GM12865 (cell line): Measurements from ENCODE around the gene SLC25A39.

ENCODE experiments used
- DNase-seq: peaks from one replicate; pipeline ENCODE4 v3.0.0; 2010; ENCODE audit warnings: low read depth
- H3K4me3 ChIP-seq: 2 replicates; pipeline ENCODE4 v1.5.1; 2011; ENCODE audit warnings: mild to moderate bottlenecking, low read depth, low read length, control low read depth
- TF ChIP-seq, protein P1 (sequence below): IDR thresholded peaks from 2 replicates; pipeline ENCODE4 v1.5.1; 2011; ENCODE audit warnings: low read length, control low read depth, low read depth, inconsistent platforms; ENCODE audit not compliant: insufficient read depth; ENCODE audit errors: missing control alignments

SLC25A39 gene

DNA sequence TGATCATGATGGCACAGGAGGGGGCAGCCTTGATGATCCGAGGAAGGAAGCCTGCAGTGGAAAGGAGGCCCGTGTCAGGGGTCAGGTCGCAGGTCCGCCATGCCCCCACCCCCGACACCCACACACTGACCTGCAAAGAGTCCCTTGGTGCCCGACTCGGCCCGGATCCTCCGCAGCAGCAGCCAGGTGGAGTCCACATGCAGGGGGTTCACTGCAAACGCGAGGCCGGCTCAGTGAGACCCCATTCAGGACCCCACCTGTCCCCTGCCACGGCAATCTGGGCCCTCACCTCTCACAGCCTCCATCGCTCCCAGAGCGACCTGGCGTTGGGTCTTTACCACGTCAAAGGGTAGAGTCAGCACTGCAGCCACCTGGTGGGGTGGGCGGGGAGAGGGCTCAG is 4.6 kb downstream of the SLC25A39 start:
- no peak for DNase-seq
- no peak overlapping the region for H3K4me3 ChIP-seq
- TF ChIP-seq, protein P1, sequence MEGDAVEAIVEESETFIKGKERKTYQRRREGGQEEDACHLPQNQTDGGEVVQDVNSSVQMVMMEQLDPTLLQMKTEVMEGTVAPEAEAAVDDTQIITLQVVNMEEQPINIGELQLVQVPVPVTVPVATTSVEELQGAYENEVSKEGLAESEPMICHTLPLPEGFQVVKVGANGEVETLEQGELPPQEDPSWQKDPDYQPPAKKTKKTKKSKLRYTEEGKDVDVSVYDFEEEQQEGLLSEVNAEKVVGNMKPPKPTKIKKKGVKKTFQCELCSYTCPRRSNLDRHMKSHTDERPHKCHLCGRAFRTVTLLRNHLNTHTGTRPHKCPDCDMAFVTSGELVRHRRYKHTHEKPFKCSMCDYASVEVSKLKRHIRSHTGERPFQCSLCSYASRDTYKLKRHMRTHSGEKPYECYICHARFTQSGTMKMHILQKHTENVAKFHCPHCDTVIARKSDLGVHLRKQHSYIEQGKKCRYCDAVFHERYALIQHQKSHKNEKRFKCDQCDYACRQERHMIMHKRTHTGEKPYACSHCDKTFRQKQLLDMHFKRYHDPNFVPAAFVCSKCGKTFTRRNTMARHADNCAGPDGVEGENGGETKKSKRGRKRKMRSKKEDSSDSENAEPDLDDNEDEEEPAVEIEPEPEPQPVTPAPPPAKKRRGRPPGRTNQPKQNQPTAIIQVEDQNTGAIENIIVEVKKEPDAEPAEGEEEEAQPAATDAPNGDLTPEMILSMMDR: no peak

DNA sequence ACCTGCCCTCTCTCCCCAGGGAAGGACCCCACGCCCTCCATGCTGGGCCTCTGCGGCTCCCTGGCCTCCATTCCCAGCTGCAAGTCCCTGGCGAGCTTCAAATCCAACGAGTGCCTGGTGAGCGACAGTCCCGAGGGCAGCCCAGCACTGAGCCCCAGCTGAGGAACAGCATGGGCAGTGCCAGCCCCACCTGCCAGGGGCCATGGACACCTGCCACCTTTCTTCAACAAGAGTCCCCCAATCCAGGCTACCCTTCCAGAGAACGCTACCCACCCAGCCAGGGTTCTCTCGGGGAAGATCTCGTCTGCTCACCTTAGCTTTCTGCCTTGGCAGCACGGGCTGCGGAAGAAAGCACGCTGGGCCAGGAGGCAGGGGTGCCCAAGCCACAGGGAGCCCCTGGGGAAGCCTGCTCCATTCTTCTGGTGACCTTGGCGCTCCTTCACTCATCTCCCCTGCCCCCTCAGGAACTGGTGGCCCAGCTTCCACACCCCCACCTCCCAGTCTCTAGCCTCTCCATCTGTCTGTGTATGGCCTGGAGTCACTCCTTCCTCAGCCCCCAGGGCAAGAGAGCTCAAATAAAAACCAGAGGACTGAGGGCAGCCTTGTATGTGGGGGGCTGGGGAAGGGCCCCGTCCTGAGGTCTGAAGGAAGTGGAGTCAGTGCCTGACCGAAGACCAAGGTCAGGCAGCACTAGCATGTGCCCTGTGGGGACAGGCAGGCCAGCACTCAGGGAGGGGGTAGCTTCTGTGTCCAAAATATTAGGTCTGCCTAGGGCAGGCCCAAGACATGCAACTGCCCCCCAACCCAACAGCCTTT is 6.3 kb downstream of the SLC25A39 start:
- no peak overlapping the region for H3K4me3 ChIP-seq
- TF ChIP-seq, protein P1: no peak
- DNase-seq: no peak

DNA sequence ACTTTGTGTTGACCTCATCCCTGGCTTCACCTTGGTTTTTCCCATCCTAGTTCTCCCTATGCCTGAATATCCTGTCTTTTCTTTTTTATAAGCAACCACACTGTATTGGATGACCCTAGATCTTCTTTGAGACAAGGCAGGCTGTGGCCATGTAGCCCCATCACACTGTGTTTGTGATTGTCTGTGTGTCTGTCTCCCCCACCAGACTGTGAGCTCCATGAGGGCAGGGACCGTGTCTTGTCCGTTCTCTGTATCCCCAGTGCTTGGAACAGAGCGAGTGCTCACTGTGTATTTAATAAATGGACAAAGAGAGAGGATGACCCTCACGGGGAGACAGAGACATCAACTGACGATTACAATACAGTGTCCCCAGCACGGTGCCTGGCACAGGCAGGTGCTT is 7.1 kb downstream of the SLC25A39 start:
- TF ChIP-seq, protein P1: no peak
- DNase-seq: no peak
- no peak overlapping the region for H3K4me3 ChIP-seq

DNA sequence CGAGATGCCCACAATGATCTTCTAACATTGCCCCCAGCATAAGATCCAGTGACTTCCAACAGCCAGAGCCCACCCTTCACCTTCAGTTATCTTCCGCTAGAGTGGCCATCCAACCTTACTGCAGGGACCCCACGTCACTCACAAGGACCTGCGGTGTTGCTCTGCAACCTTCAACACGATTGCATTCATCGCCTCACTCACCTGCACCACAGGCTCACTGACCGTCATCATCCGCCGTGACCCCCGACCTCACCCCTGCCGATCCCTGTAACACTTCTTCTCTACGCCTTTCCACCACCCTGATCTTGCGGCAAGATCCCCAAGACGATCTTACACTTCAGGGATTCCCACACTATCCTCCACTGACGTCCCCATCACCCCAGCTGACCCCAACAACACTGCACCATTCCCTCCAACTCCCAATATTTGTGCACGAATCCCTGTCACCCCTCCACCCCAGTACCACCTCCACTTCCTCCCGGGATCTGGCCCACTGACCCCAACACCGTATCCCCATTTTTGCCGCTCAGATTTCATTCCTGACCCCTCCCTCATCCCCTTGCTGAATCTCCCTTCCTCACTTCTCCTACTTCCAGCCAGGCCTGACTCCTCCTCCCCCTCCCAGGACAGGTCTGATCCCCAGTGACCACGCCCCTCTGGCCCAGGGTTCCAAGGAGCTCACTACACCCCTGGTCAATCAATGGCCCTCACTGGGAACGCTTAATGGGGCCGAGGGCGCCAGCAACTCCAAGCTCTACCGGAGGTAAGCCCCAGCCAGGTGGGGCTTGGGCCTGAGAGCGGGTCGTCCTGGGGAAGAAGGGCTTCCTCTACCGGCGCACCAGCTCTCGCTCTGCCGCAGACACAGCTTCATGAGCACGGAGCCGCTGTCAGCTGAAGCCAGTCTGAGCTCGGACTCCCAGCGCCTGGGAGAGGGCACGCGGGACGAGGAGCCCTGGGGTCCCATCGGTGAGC is 8.6 kb downstream of the SLC25A39 start:
- TF ChIP-seq, protein P1: no peak
- no peak for DNase-seq
- H3K4me3 ChIP-seq: no peak overlapping the region; the same call in 1 of the 2 replicates

DNA sequence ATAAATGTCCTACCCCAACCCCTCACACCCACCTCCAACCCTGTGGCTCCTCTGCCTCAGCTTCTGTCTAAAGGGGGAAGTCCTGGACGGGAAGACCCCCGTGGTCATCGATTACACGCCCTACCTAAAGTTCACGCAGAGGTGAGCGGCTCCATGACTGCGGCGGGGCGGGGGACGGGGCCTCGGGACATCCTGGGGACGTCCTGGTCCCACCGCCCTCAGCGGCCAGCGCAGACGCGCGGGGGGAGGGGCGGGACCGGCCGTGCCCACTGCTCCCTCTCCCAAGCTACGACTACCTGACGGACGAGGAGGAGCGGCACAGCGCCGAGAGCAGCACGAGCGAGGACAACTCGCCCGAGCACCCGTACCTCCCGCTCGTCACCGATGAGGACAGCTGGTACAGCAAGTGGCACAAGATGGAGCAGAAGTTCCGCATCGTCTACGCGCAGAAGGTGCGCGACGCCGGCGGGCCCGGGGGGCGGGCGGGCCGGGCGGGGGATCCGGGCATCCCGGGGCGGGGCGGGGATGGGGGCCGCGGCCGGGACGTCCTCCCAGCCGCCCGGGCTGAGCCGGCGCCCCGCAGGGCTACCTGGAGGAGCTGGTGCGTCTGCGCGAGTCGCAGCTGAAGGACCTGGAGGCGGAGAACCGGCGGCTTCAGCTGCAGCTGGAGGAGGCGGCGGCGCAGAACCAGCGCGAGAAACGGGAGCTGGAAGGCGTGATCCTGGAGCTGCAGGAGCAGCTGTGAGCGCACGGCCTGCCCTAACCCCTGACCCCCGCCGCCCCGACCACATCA is 9.6 kb downstream of the SLC25A39 start:
- TF ChIP-seq, protein P1: no peak
- H3K4me3 ChIP-seq: peak overlapping the region; percentile 19; the same call in 1 of the 2 replicates
- DNase-seq: peak; percentile 57

DNA sequence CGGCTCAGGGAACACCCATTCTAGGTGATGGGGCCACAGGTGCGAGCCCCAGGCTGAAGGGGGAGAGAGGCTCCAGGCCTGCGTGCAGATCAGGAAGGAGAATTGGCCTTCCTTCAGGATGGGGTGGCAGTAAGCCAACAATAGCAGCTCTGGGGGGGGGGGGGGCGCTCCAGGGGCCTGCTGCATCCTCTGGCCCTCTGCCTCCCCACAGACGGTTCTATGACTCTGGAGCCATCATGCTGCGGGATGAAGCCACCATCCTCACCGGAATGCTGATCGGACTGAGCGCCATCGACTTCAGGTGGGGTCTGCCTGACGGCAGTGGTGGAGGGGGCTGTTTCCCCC is 10.1 kb downstream of the SLC25A39 start:
- H3K4me3 ChIP-seq: no peak overlapping the region
- DNase-seq: no peak
- TF ChIP-seq, protein P1: no peak
